ENCODE results near the gene RAC3. TPM values are rescaled to one million over a fixed set of nuclear protein-coding genes. Genes with fewer than 3 reads are reported as not detected.

The RAC3 gene
- total and polyA plus RNA-seq, 2 of the 8 experiments (the other 6 are each of a cell fraction or from before 2014, with no cell fraction given) = 177 to 299 TPM

- TF ChIP-seq POLR2AphosphoS5 (IDR thresholded peaks at IDR 0.05; ENCODE audit: low read depth, low read length) = no peak; the same call in 1 of the 2 replicates
Observed at GRCh38 chr17:82055965-82056728, 24.7 kb downstream of the RAC3 start (continued).

All from H1 (cell line).